ENCODE data around the gene GAL.

GRCh38 chr11:68698993-68699392 is 14.6 kb downstream of the GAL start:
- TF ChIP-seq GATA3 (IDR thresholded peaks at IDR 0.05; ENCODE audit: low read depth, low read length), result no peak
- TF ChIP-seq GATA2 (IDR thresholded peaks at IDR 0.05; ENCODE audit: low read depth, low read length), result no peak

Data from SH-SY5Y (cell line).